MM.1S (cell line): ENCODE data around the gene CGAS.

Experiments used
- EZH2 ChIP-seq: fragments of 300-600 bp; sonication (generic); optimal IDR thresholded peaks from 2 replicates; pipeline ENCODE3; 2017; ENCODE audit warnings: low read depth, mild to moderate bottlenecking, antibody characterized with exemption, low read length, mixed read lengths
- EZH2phosphoT487 ChIP-seq: fragments of 300-600 bp; sonication (generic); IDR thresholded peaks from 2 replicates; pipeline ENCODE4 v1.6.1; 2018; ENCODE audit warnings: antibody characterized with exemption, low read length

DNA sequence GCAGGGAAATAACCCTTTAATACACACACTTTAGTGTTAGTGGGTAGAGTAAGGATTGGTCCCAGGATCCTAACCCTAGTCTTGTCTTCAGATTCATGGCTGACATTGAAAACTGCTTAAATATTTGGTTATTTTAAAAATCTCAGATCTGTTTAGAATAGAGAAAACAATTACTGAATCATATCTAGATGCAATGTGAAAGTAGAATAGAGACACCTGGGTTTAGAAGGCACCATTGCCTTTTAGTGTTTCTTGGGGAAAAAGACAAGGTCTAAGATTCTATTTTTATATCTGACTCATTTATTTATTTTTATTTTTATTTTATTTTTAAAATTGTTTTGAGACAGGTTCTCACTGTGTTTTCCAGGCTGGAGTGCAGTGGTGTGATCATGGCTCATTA, 51.4 kb downstream of the CGAS start:
- TF ChIP-seq EZH2 = no peak
- no peak for TF ChIP-seq EZH2phosphoT487
